ENCODE data around the gene KIF13A. TPM values are rescaled to one million over a fixed set of nuclear protein-coding genes. Genes with fewer than 3 reads are reported as not detected.

The KIF13A gene
- total and polyA plus RNA-seq, 10 of the 15 experiments (the other 5 are each of a cell fraction or from before 2014, with no cell fraction given), result 0.02 to 0.26 (median 0.13) TPM; not detected in 2

GRCh38 chr6:17964633-17965032 lies 22.8 kb downstream of the KIF13A start:
- ChIA-PET POLR2A (no interaction called here), CTCF (no interaction called here), RAD21 (ENCODE audit: unreplicated experiment) (no interaction called here), SMC1A (ENCODE audit: uncharacterized antibody, unreplicated experiment) (no interaction called here)
- ATAC-seq (no peak), FAIRE-seq (no peak), DNase-seq (ENCODE audit: low read depth, low spot score) (no peak)
- H4K20me1 ChIP-seq (ENCODE audit: control insufficient read depth, insufficient read depth), result no peaks in the 10 kb centered on the region
- H3K79me2 ChIP-seq (ENCODE audit: control insufficient read depth, insufficient read depth, low read length), result no peaks in the 10 kb centered on the region
- no peak overlapping the region for H3K4me2 ChIP-seq (ENCODE audit: control insufficient read depth, insufficient read depth)
- 83% methylated on average over 8 of the region's 8 CpGs for WGBS (ENCODE audit: insufficient coverage, insufficient replicate concordance, low lambda C conversion rate, missing lambda C conversion rate)
- no peaks in the 10 kb centered on the region for H3K4me1 ChIP-seq (ENCODE audit: control insufficient read depth, insufficient read depth, low read length)
- no peak overlapping the region for H3K4me3 ChIP-seq
- H3K36me3 ChIP-seq (ENCODE audit: control insufficient read depth in 2 of 2, insufficient read depth in 2 of 2, low read length in 1 of 2), result no peaks in the 10 kb centered on the region
- H3K9me3 ChIP-seq (replicated peaks; ENCODE audit: control insufficient read depth, insufficient read depth, low read length), result no peaks in the 10 kb centered on the region
- H3K9ac ChIP-seq (ENCODE audit: control insufficient read depth, insufficient read depth, low read length), result no peak overlapping the region
- in situ Hi-C loops (cut with MboI) (no loop called here), intact Hi-C loops (cut with micrococcal nuclease; ENCODE audit: unreplicated experiment) (no loop called here)
- no peak overlapping the region for H2AFZ ChIP-seq (ENCODE audit: control insufficient read depth, low read depth, low read length)
- BruUV-seq (replicated peaks), result no TSS peak
- H3K27me3 ChIP-seq (replicated peaks in 1 of 2; ENCODE audit: control insufficient read depth in 2 of 2, insufficient read depth in 2 of 2, low read length in 1 of 2), result peaks cover 0 to 2% of the 10 kb centered on the region in 2 experiments; a peak in 2 of 4 replicates
- H3K27ac ChIP-seq (ENCODE audit: control insufficient read depth, insufficient read depth), result no peak overlapping the region
- TF ChIP-seq POLR2A (IDR thresholded peaks at IDR 0.05; ENCODE audit: low read depth, low read length) (no peak), RB1 (IDR thresholded peaks at IDR 0.05; ENCODE audit: borderline replicate concordance) (no peak), ZNF24 (IDR thresholded peaks at IDR 0.05) (no peak), FOS (IDR thresholded peaks at IDR 0.05; ENCODE audit: borderline replicate concordance, extremely low read depth, insufficient read length) (no peak), E2F8 (IDR thresholded peaks at IDR 0.05; ENCODE audit: low read depth, partially characterized antibody) (no peak), MEF2B (IDR thresholded peaks at IDR 0.05; ENCODE audit: partially characterized antibody, poor library complexity, severe bottlenecking) (no peak), HDAC6 (IDR thresholded peaks at IDR 0.05; ENCODE audit: unreplicated experiment) (no peak), ASH2L (IDR thresholded peaks at IDR 0.05; ENCODE audit: borderline replicate concordance, low read depth) (no peak), ZBTB33 (IDR thresholded peaks at IDR 0.05) (no peak), SMAD5 (IDR thresholded peaks at IDR 0.05; ENCODE audit: low read depth) (no peak), SIX5 (IDR thresholded peaks at IDR 0.05; ENCODE audit: low read depth, low read length, severe bottlenecking) (no peak), WRNIP1 (IDR thresholded peaks at IDR 0.05; ENCODE audit: borderline replicate concordance, low read depth, low read length) (no peak)
- TF ChIP-seq, protein P1, sequence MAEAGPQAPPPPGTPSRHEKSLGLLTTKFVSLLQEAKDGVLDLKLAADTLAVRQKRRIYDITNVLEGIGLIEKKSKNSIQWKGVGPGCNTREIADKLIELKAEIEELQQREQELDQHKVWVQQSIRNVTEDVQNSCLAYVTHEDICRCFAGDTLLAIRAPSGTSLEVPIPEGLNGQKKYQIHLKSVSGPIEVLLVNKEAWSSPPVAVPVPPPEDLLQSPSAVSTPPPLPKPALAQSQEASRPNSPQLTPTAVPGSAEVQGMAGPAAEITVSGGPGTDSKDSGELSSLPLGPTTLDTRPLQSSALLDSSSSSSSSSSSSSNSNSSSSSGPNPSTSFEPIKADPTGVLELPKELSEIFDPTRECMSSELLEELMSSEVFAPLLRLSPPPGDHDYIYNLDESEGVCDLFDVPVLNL (IDR thresholded peaks at IDR 0.05; ENCODE audit: low read depth, low read length), result no peak
- TF ChIP-seq, protein P2, sequence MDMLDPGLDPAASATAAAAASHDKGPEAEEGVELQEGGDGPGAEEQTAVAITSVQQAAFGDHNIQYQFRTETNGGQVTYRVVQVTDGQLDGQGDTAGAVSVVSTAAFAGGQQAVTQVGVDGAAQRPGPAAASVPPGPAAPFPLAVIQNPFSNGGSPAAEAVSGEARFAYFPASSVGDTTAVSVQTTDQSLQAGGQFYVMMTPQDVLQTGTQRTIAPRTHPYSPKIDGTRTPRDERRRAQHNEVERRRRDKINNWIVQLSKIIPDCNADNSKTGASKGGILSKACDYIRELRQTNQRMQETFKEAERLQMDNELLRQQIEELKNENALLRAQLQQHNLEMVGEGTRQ (IDR thresholded peaks at IDR 0.05; ENCODE audit: borderline replicate concordance, low read depth, low read length), result no peak
- TF ChIP-seq, protein P3, sequence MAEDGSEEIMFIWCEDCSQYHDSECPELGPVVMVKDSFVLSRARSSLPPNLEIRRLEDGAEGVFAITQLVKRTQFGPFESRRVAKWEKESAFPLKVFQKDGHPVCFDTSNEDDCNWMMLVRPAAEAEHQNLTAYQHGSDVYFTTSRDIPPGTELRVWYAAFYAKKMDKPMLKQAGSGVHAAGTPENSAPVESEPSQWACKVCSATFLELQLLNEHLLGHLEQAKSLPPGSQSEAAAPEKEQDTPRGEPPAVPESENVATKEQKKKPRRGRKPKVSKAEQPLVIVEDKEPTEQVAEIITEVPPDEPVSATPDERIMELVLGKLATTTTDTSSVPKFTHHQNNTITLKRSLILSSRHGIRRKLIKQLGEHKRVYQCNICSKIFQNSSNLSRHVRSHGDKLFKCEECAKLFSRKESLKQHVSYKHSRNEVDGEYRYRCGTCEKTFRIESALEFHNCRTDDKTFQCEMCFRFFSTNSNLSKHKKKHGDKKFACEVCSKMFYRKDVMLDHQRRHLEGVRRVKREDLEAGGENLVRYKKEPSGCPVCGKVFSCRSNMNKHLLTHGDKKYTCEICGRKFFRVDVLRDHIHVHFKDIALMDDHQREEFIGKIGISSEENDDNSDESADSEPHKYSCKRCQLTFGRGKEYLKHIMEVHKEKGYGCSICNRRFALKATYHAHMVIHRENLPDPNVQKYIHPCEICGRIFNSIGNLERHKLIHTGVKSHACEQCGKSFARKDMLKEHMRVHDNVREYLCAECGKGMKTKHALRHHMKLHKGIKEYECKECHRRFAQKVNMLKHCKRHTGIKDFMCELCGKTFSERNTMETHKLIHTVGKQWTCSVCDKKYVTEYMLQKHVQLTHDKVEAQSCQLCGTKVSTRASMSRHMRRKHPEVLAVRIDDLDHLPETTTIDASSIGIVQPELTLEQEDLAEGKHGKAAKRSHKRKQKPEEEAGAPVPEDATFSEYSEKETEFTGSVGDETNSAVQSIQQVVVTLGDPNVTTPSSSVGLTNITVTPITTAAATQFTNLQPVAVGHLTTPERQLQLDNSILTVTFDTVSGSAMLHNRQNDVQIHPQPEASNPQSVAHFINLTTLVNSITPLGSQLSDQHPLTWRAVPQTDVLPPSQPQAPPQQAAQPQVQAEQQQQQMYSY (CRISPR knock-in tag; IDR thresholded peaks at IDR 0.05), result no peak

Measured in GM12878 (cell line).